Measurements from ENCODE around the gene GPR50.

- TF ChIP-seq SUZ12 (IDR thresholded peaks at IDR 0.05; ENCODE audit: low read length) = no peak
- no peak for TF ChIP-seq EZH2 (IDR thresholded peaks at IDR 0.05; ENCODE audit: low read depth, low read length, severe bottlenecking)
- TF ChIP-seq CEBPB (IDR thresholded peaks at IDR 0.05; ENCODE audit: low read depth, low read length) = no peak
Measured at GRCh38 chrX:151184705-151185104, 8.3 kb downstream of the GPR50 start.
